Measurements from ENCODE around the gene ALOX15B. TPM values are rescaled to one million over a fixed set of nuclear protein-coding genes. Genes with fewer than 3 reads are reported as not detected.

Gene ALOX15B
- polyA plus RNA-seq, 1 of the 3 experiments (the other 2 are of a cell fraction): not detected

GRCh38 chr17:8057691-8058114 is 18.8 kb downstream of the ALOX15B start:
- H3K4me2 ChIP-seq: peak overlapping the region; percentile 58; the same call in 1 of the 2 replicates
- under 1% methylated on average over 14 of the region's 14 CpGs for WGBS (ENCODE audit: low lambda C conversion rate)
- peaks cover 33% of the 10 kb centered on the region for H3K27me3 ChIP-seq (ENCODE audit: insufficient read depth)
- H3K9me3 ChIP-seq: no peaks in the 10 kb centered on the region
- H3K9ac ChIP-seq: no peak overlapping the region
- H3K27ac ChIP-seq (ENCODE audit: low read depth in 2 of 2, low read length in 1 of 2): no peak overlapping the region
- POLR2A ChIA-PET: interaction anchor here (0.6 kb wide), 1 partner anchor 68 kb away, joined by 3 read pairs; no protein-coding TSS in a partner anchor
- no peaks in the 10 kb centered on the region for H3K9me2 ChIP-seq
- H3K4me1 ChIP-seq (ENCODE audit: control insufficient read depth in 1 of 2, insufficient read depth in 2 of 2, low read depth in 1 of 2, low read length in 1 of 2): peaks cover 4 to 7% of the 10 kb centered on the region in 2 experiments; a peak in 2 of 4 replicates
- H3K36me3 ChIP-seq (replicated peaks in 1 of 2; ENCODE audit: control insufficient read depth in 1 of 2, insufficient read depth in 2 of 2, low read length in 1 of 2): no peaks in the 10 kb centered on the region
- CTCF ChIA-PET: interaction anchor here (0.7 to 8.9 kb wide), 48 partner anchors 8 to 315 kb away, joined by 3 to 390 read pairs (median 6); partner anchors contain the start of genes ALOX12B, ALOXE3, CNTROB and NAA38
- peak overlapping the region; percentile 29 to 50; a peak in 3 of 4 replicates for H3K4me3 ChIP-seq (ENCODE audit: low read depth in 2 of 2, low read length in 1 of 2)
- H3F3A ChIP-seq (replicated peaks; ENCODE audit: insufficient read depth): no peaks in the 10 kb centered on the region
- H4K20me1 ChIP-seq (ENCODE audit: insufficient read depth): no peaks in the 10 kb centered on the region
- H3K79me2 ChIP-seq (ENCODE audit: insufficient read depth): no peaks in the 10 kb centered on the region
- peak overlapping the region; percentile 77; the same call in 1 of the 2 replicates for H2AFZ ChIP-seq (ENCODE audit: low read depth)
- TF ChIP-seq CTCF (IDR thresholded peaks at IDR 0.05): peak; percentile 75
- TF ChIP-seq RCOR1 (IDR thresholded peaks at IDR 0.05; ENCODE audit: low read length): no peak; the same call in 1 of the 2 replicates
- 0 out of 2 replicates have a peak, but pooled peaks have one; percentile 11 for TF ChIP-seq RFX5 (IDR thresholded peaks at IDR 0.05; ENCODE audit: low read length)
- TF ChIP-seq GATA2 (CRISPR knock-in tag; IDR thresholded peaks at IDR 0.05): no peak
- TF ChIP-seq SMC3 (IDR thresholded peaks at IDR 0.05; ENCODE audit: low read depth, low read length): peak; percentile 75
- TF ChIP-seq, protein P1, sequence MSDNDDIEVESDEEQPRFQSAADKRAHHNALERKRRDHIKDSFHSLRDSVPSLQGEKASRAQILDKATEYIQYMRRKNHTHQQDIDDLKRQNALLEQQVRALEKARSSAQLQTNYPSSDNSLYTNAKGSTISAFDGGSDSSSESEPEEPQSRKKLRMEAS (IDR thresholded peaks at IDR 0.05; ENCODE audit: low read depth): peak; percentile 56
- no peak for TF ChIP-seq FOXM1 (IDR thresholded peaks at IDR 0.05; ENCODE audit: low read depth)
- peak; percentile 91 for TF ChIP-seq RAD21 (IDR thresholded peaks at IDR 0.05; ENCODE audit: low read length)
- peak; percentile 77 for TF ChIP-seq MXI1 (IDR thresholded peaks at IDR 0.05; ENCODE audit: low read depth, low read length)
- DNase-seq: peak; percentile 80

GRCh38 chr17:8059131-8059530 is 20.3 kb downstream of the ALOX15B start:
- DNase-seq: no peak
- Histone ChIP-seq H3K9me2 (no peaks in the 10 kb centered on the region), H3F3A (replicated peaks; ENCODE audit: insufficient read depth) (no peaks in the 10 kb centered on the region), H4K20me1 (ENCODE audit: insufficient read depth) (no peaks in the 10 kb centered on the region), H3K36me3 (replicated peaks in 1 of 2; ENCODE audit: control insufficient read depth in 1 of 2, insufficient read depth in 2 of 2, low read length in 1 of 2) (no peaks in the 10 kb centered on the region), H3K4me1 (ENCODE audit: control insufficient read depth in 1 of 2, insufficient read depth in 2 of 2, low read depth in 1 of 2, low read length in 1 of 2) (peaks cover 4 to 8% of the 10 kb centered on the region in 2 experiments; a peak in 2 of 4 replicates), H3K9me3 (no peaks in the 10 kb centered on the region), H3K27me3 (ENCODE audit: insufficient read depth) (peaks cover 42% of the 10 kb centered on the region), H3K9ac (no peak overlapping the region), H3K79me2 (ENCODE audit: insufficient read depth) (no peaks in the 10 kb centered on the region), H3K4me3 (ENCODE audit: low read depth in 2 of 2, low read length in 1 of 2) (no peak overlapping the region), H2AFZ (ENCODE audit: low read depth) (no peak overlapping the region), H3K4me2 (no peak overlapping the region), H3K27ac (ENCODE audit: low read depth in 2 of 2, low read length in 1 of 2) (no peak overlapping the region)
- ChIA-PET CTCF (interaction anchor here (0.5 to 8.9 kb wide), 27 partner anchors 15 to 1125 kb away, joined by 3 to 390 read pairs (median 8); partner anchors contain the start of genes ALOX12B, ALOXE3, GUCY2D and HES7), POLR2A (no interaction called here)
- WGBS (ENCODE audit: low lambda C conversion rate): 11% methylated on average over 7 of the region's 7 CpGs
- no peak for TF ChIP-seq EP300 (IDR thresholded peaks at IDR 0.05; ENCODE audit: borderline replicate concordance in 1 of 2, low read depth in 1 of 2, low read length in 1 of 2)
- TF ChIP-seq SMC3 (IDR thresholded peaks at IDR 0.05; ENCODE audit: low read depth, low read length): no peak
- no peak for TF ChIP-seq REST (IDR thresholded peaks at IDR 0.05; ENCODE audit: low read depth, low read length)
- no peak for TF ChIP-seq TEAD4 (IDR thresholded peaks at IDR 0.05; ENCODE audit: borderline replicate concordance, insufficient read depth)
- no peak for TF ChIP-seq JUND (IDR thresholded peaks at IDR 0.05)
- TF ChIP-seq GABPA (IDR thresholded peaks at IDR 0.05; ENCODE audit: low read depth): no peak
- TF ChIP-seq FOXM1 (IDR thresholded peaks at IDR 0.05; ENCODE audit: low read depth): no peak
- no peak for TF ChIP-seq NRF1 (IDR thresholded peaks at IDR 0.05; ENCODE audit: low read depth, low read length)
- TF ChIP-seq ELF1 (IDR thresholded peaks at IDR 0.05): no peak
- no peak for TF ChIP-seq FOXJ3 (CRISPR knock-in tag; IDR thresholded peaks at IDR 0.05)
- TF ChIP-seq, protein P1 (IDR thresholded peaks at IDR 0.05; ENCODE audit: low read depth): no peak
- TF ChIP-seq RAD21 (IDR thresholded peaks at IDR 0.05; ENCODE audit: low read length): no peak
- no peak for TF ChIP-seq YY1 (IDR thresholded peaks at IDR 0.05; ENCODE audit: low read depth)
